SK-N-MC (cell line): ENCODE data around the gene UNC119B.

ENCODE experiments used
- EZH2 ChIP-seq: fragments of 200-600 bp; sonication (generic); IDR thresholded peaks from one replicate; pipeline ENCODE4 v1.6.1; 2017; ENCODE audit warnings: antibody characterized with exemption
- FOXP2 ChIP-seq: optimal IDR thresholded peaks from 2 replicates; pipeline ENCODE3; 2011; ENCODE audit warnings: mild to moderate bottlenecking, moderate library complexity; ENCODE audit not compliant: insufficient read depth; ENCODE audit errors: extremely low read length, control extremely low read depth
- POLR2AphosphoS5 ChIP-seq: IDR thresholded peaks from 2 replicates; pipeline ENCODE4 v1.6.1; 2012; ENCODE audit warnings: mild to moderate bottlenecking, low read depth, low read length, borderline replicate concordance

DNA sequence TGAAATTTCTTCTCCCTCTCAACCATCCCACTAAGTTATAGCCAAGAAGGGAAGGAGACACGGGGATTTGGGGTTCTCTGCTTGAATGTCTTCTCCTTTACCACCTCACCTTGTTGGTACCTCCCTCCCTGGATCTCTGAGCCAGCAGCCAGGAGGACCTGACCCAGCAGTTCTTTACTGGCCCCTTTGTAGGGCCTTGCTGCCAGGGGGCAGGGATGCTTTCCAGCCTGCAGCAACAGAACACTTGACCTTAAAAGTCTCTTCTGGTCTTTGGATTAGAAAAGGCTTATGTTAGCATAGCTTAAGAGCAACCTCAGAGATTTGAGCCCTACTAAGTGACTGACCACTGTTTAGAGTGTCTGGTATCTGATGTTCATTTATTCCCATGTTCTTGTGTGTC is 12.9 kb upstream of the UNC119B start:
- TF ChIP-seq POLR2AphosphoS5, result no peak
- TF ChIP-seq EZH2, result no peak
- TF ChIP-seq FOXP2, result no peak
